H7 (cell line): Measurements from ENCODE around the gene PCSK6. TPM values are rescaled to one million over a fixed set of nuclear protein-coding genes. Genes with fewer than 3 reads are reported as not detected.

Experiments used
- DNase-seq: peaks from one replicate; pipeline ENCODE4 v3.0.0; 2012
- H3K27me3 ChIP-seq: 2 replicates; pipeline ENCODE4 v1.6.0; 2011; ENCODE audit warnings: mild to moderate bottlenecking, low read length; ENCODE audit not compliant: control insufficient read depth, insufficient read depth
- H3K36me3 ChIP-seq: replicated peaks from 2 replicates; pipeline ENCODE4 v1.5.1; 2011; ENCODE audit warnings: low read length; ENCODE audit not compliant: control insufficient read depth, insufficient read depth
- H3K4me3 ChIP-seq: 2 replicates; pipeline ENCODE4 v1.5.1; 2011; ENCODE audit warnings: low read depth, mild to moderate bottlenecking, control low read depth, low read length, moderate library complexity; ENCODE audit not compliant: insufficient read depth
- total RNA-seq: library from RNA; depleted of rRNA; stranded (reverse); fragments of >200 nt; shearing (Covaris generic); gene quantifications from 2 replicates; pipeline ENCODE4 v1.2.3, GENCODE V29; 2014; rRNA removed

Gene PCSK6
- total RNA-seq, 1 experiment from 2014 or later, result 3.9 TPM

- H3K36me3 ChIP-seq, result no peaks in the 10 kb centered on the region
- H3K4me3 ChIP-seq, result no peak overlapping the region
- no peak for DNase-seq
- no peaks in the 10 kb centered on the region for H3K27me3 ChIP-seq
Measured at GRCh38 chr15:101264011-101264410, 225.5 kb downstream of the PCSK6 start.

GRCh38 chr15:101262551-101262950, 227.0 kb downstream of the PCSK6 start:
- no peak for DNase-seq
- H3K4me3 ChIP-seq, result no peak overlapping the region
- no peaks in the 10 kb centered on the region for H3K27me3 ChIP-seq
- no peaks in the 10 kb centered on the region for H3K36me3 ChIP-seq

- H3K4me3 ChIP-seq, result no peak overlapping the region
Measured at GRCh38 chr15:101258238-101259144, 231.0 kb downstream of the PCSK6 start.

GRCh38 chr15:101256757-101257156, 232.8 kb downstream of the PCSK6 start:
- Histone ChIP-seq H3K27me3 (no peaks in the 10 kb centered on the region), H3K4me3 (no peak overlapping the region), H3K36me3 (no peaks in the 10 kb centered on the region)
- no peak for DNase-seq

More at GRCh38 chr15:101258238-101259144, 231.0 kb downstream of the PCSK6 start:
- no peaks in the 10 kb centered on the region for H3K36me3 ChIP-seq
- peak; percentile 55 for DNase-seq
- no peaks in the 10 kb centered on the region for H3K27me3 ChIP-seq

- Histone ChIP-seq H3K36me3 (no peaks in the 10 kb centered on the region), H3K27me3 (no peaks in the 10 kb centered on the region)
- DNase-seq, result no peak
Measured at GRCh38 chr15:101255615-101256241, 233.8 kb downstream of the PCSK6 start.

GRCh38 chr15:101255051-101255395, 234.5 kb downstream of the PCSK6 start:
- Histone ChIP-seq H3K36me3 (no peaks in the 10 kb centered on the region), H3K4me3 (no peak overlapping the region), H3K27me3 (no peaks in the 10 kb centered on the region)
- DNase-seq, result no peak

More at GRCh38 chr15:101255615-101256241, 233.8 kb downstream of the PCSK6 start:
- no peak overlapping the region for H3K4me3 ChIP-seq

- Histone ChIP-seq H3K27me3 (no peaks in the 10 kb centered on the region), H3K36me3 (no peaks in the 10 kb centered on the region), H3K4me3 (no peak overlapping the region)
- no peak for DNase-seq
Measured at GRCh38 chr15:101254157-101255050, 235.1 kb downstream of the PCSK6 start.

Other genes with a start within 250 kb of the PCSK6 start
- gene CHSY1, start 237.7 kb downstream of the PCSK6 start, total RNA-seq, result 45.8 and 64.9 TPM in 2 replicates
- gene SELENOS, start 212.2 kb downstream of the PCSK6 start, total RNA-seq, result 52.2 and 55.5 TPM in 2 replicates
- 32.3 and 35.5 TPM in 2 replicates for gene SNRPA1, start 194.5 kb downstream of the PCSK6 start, total RNA-seq
- 27.4 and 41.6 TPM in 2 replicates for gene TM2D3, start 162.7 kb upstream of the PCSK6 start, total RNA-seq
- 6.2 and 8.0 TPM in 2 replicates for gene TARS3, start 234.8 kb upstream of the PCSK6 start, total RNA-seq